ENCODE data around the gene MSRB2.

DNA sequence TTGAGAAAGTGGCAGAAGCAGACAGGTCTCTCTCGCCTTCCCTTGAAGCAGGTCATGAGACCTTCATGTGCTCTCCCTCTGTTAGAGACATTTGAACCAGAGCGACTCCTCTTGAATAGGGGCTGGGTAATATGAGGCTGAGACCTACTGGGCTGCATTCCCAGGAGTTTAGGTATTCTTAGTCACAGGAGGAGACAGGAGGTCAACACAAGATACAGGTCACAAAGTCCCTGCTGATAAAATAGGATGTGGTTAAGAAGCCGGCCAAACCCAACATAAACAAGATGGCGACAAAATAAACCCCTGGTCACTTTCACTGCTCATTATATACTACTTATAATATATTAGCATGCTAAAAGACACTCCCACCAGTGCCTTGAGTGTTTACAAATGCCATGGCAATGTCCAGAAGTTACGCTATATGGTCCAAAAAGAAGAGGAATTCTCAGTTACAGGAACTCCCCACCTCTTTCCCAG is 43.5 kb upstream of the MSRB2 start:
- no peak for TF ChIP-seq EZH2 (IDR thresholded peaks at IDR 0.05)
- no peak for TF ChIP-seq POLR2AphosphoS5 (IDR thresholded peaks at IDR 0.05; ENCODE audit: borderline replicate concordance, low read depth, low read length)

Measured in SK-N-MC (cell line).